NCI-H345 (cell line): ENCODE measurements around the gene SNX9.
"Not testable (repeated sequence)": the region's sequence is repeated elsewhere in the genome, so short reads cannot be mapped to it uniquely, and the experiment has no call there.

Experiments used
- DNase-seq: peaks from one replicate; lab custom pipeline; 2025; lab: John Stamatoyannopoulos, UW

Gene SNX9

DNA sequence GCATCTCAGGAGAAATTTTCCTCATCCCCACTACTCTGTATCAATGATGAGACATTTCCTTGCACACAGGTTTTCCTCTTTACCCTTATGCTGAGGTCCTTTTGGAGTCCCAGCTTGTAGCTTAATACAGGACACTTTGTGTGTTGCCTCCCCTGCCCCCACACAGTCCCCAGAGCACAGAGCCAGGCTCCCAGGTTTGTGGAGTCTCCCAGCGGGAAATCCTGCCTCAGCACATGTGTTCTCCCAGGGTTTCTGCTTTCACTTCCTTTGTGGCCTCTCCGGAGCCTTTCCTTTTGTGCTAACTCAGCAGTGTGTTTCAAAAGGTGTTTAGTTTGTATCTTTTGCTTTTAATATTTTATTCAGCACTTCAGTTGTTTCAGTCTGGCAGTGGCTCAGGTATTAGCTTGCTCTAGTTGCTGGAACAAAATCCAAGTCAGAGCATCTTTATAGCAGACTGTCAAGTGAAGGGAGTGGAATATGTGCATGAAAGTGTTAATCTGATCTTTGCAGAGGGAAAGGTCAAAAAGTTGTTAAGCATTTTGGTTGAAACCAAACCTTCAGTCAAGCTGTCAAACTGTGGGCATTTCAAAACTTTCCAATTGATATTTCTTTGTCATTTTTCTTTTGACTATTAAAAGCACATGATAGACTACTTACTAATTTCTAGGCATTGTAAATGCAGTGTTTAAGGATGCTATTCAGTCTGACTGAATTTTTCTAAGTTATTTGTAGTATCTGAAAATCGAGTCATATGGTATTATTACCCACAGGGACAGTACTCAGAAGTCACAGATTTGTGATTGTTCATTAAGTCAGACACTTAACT lies 8.6 kb downstream of the SNX9 start:
- peak; percentile 19 for DNase-seq

DNA sequence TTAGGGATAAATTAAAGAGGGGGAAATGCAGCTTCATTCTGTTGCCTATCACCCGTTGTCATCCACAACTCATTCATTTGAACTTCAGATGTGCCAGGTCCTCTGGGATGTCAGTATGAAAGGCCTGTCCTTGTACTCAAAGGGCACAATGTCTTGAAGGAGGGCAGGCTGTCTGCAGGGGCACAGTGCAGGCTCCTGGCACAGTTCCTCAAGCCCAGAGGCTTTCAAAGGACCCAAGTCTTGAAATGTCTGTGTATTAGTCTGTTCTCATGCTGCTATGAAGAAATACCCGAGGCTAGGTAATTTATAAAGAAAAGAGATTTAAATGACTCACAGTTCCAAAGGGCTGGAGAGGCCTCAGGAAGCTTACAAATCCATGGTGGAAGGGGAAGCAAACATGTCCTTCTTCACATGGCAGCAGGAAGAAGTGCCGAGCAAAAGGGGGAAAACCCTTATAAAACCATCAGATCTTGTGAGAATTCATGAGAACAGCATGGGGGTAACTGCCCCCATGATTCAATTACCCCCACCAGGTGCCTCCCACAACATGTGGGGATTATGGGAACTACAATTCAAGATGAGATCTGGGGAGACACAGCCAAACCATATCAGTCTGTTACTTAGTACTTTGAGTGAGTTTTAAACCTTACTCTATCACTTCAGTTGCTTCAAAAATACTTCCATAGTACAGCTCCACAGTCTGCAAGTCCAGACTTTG lies 9.4 kb downstream of the SNX9 start:
- DNase-seq = no peak

DNA sequence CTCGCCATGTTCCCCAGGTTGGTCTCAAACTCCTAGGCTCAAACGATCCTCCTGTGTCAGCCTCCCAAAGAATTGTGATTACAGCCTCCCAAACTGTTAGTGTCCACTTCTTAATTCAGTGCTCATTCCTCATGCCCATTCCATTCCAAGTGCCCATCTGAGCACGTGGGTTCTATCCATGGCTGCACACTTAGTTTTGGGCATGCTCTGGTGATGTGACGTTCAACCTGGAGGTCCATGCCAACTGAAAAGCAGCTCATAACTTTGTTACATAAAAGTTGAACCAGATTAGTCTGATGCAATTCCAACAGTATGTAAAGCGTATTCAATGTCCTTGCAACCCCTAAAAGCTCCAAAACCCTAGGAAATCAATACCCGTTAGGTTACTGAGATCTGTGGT lies 11.5 kb downstream of the SNX9 start:
- no peak for DNase-seq

DNA sequence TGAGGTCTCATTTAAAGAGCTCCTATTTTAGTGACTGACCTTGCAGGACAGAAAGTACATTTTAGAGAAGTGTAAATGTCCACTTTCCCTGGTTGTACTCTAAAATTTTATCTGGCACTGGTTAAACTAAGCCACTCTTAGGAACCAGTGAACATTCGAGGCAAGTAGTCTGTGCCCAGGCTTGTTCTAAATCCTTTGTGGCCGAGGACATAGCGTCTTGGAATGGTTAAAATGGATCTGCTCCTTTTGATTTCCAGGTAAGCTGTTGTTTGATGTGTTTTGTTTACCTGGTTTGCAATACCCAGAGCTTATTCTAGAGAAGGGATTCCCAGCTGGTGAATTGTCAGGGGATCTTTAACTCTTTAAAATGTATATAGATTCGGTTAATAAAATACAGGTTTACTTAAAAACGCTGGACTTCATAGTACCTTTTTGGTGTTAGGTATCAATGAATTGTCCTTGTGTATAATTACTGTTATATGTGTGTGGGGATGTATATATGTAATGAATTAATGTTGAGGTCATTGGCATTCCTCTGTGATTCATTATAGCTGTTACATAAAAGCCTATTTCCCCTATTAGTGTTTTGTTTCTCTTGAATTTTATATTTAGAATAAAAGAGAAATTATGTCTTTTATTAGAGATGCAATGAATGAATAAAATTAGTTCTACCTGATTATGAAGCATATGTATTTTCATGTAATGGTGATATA lies 15.8 kb downstream of the SNX9 start:
- DNase-seq = no peak

- DNase-seq = no peak
These were observed 16.6 kb downstream of the SNX9 start for GRCh38 chr6:157839606-157840005.

- DNase-seq = no peak
These were observed 17.2 kb downstream of the SNX9 start for GRCh38 chr6:157840261-157840660.

GRCh38 chr6:157840776-157841175 lies 17.7 kb downstream of the SNX9 start:
- DNase-seq = no peak

DNA sequence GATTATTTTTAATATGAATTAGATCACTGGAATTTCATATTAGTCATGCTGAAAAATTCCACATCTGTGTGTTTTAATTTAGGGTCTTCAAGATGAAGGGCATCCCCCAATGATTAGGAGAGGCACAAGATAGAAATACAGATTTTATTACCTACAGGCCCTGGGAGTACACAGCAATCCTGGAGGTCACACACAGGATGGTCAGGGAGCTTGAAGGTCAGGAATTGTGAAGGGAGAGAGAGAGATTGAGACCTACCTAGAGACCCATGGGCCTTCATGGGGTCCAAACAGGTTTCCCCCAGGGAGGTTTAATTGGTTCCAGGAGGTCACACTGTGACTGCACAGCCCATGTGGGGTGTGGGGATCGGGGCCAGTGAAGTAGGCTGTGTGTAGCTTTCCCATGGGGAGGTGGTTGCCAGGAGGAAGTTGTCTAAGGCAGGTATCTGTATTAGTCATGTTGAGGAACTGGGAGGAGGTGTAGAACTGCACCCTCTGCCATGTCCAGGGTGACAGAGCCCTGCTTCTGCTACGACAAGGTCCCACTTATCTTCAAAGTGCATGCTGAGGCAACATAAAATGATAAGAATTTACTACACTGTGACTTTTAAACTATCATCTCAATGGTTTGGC lies 18.3 kb downstream of the SNX9 start:
- DNase-seq = no peak

GRCh38 chr6:157842212-157842611 lies 19.2 kb downstream of the SNX9 start:
- no peak for DNase-seq

DNA sequence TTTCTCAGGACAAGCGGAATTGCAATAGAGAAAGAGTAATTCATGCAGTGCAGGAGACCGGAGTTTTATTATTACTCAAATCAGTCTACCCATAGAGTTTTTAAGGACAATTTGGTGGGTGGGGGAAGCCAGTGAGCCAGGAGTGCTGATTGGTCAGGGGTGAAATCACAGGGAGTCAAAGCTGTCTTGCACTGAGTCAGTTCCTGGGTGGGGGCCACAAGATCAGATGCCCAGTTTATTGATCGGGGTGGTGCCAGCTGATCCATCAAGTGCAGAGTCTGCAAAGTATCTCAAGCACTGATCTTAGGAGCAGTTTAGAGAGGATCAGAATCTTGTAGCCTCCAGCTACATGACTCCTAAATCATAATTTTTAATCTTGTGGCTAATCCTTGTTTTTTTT lies 21.1 kb downstream of the SNX9 start:
- not testable (repeated sequence) for DNase-seq

DNA sequence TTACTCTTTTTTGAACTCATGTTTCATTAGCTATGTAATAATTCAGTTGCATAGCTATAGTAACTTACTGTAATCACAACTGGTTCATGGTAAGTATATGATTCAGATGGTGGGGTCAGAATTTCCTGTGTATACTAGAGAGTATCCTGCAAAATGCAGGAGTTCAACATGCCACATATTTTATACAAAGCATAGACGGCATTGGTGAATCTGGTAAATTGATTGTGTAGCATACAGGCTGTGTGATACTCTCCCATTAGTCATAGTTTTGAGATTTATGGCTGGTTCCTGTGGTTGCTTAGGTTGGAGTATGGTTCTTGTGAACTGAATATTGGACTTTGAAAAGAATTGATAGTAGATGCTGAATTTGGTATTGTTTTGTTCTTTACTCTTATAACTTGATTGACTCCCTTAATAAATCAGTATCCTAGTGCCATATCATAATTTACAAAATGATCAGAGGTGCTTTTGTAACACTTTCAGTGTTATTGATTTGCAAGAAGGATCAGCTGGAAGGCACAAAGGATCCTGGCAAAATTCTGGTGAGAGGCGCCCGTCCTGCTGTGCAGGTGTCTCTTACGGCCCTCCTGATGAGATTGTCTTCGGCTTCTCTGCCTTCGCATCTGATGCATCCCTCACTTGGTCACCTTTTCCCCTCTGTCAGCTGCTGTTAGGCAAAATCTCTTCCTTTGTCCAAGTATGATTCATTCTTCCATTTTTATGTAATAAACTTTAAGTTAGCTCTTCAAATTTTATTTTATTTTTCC lies 22.6 kb downstream of the SNX9 start:
- DNase-seq = peak; percentile 36

GRCh38 chr6:157847846-157848245 lies 24.8 kb downstream of the SNX9 start:
- DNase-seq = no peak

- no peak for DNase-seq
These were observed 25.6 kb downstream of the SNX9 start for GRCh38 chr6:157848693-157849092.

GRCh38 chr6:157849288-157850017 lies 26.4 kb downstream of the SNX9 start:
- no peak for DNase-seq

- no peak for DNase-seq
These were observed 27.0 kb downstream of the SNX9 start for GRCh38 chr6:157850030-157850429.

- no peak for DNase-seq
These were observed 30.2 kb downstream of the SNX9 start for GRCh38 chr6:157853018-157853805.

DNA sequence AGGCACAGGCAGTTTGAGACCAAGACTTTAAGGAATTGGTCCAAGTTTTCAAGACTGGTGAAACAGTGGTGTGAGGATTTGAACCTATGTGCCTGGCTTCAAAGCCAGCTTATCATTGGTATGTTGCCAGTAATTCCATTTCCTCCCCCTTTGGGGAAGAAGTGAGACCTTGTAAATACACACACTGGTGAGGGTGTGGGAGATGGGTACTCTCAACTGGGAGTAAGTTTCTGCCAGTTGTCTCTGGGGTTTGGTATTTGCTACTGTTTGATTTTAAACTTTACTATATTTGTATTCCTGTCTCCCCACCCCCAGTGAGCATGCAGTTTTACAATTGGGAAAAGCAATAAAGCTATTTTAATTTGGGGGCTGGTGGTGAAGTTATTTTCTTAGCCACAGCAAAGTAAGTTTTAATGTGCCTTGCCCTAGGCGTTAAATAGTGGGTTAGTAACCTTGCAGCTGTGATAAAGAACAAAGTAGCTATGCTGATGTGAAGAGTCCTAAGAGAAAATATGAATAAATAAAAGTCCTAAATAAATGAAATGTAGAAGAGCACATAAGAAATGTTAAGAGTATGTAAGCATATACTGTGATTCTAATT lies 31.0 kb downstream of the SNX9 start:
- no peak for DNase-seq

- no peak for DNase-seq
These were observed 32.3 kb downstream of the SNX9 start for GRCh38 chr6:157855325-157855724.

DNA sequence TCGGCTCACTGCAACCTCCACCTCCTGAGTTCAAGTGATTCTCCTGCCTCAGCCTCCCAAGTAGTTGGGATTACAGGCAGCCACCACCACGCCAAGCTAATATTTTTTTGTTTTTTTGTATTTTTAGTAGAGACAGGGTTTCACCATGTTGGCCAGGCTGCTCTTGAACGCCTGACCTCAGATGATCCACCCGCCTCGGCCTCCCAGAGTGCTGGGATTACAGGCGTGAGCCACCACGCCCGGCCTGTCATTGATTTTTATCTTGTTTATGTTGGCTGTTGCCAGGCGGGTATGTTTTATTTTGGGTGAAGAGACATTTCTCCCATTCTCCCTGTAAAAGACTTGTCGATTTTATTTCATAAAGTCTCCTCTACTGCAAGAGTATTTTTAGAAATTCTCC lies 32.8 kb downstream of the SNX9 start:
- DNase-seq = not testable (repeated sequence)

GRCh38 chr6:157858664-157859063 lies 35.6 kb downstream of the SNX9 start:
- DNase-seq = not testable (repeated sequence)
